Stimulated activated CD4-positive, alpha-beta T cell treated with anti-CD3 and anti-CD28 coated beads, Interleukin-2, amount 100 ng/mL, for 24 hours (primary cell): Measurements from ENCODE around the gene PTPN22.
"Not testable (repeated sequence)": the region's sequence is repeated elsewhere in the genome, so short reads cannot be mapped to it uniquely, and the experiment has no call there.

Experiments used
- DNase-seq, 2 donors: peaks; one replicate each; pipeline ENCODE4 v3.0.0-alpha.2; 2020

PTPN22 gene

DNA sequence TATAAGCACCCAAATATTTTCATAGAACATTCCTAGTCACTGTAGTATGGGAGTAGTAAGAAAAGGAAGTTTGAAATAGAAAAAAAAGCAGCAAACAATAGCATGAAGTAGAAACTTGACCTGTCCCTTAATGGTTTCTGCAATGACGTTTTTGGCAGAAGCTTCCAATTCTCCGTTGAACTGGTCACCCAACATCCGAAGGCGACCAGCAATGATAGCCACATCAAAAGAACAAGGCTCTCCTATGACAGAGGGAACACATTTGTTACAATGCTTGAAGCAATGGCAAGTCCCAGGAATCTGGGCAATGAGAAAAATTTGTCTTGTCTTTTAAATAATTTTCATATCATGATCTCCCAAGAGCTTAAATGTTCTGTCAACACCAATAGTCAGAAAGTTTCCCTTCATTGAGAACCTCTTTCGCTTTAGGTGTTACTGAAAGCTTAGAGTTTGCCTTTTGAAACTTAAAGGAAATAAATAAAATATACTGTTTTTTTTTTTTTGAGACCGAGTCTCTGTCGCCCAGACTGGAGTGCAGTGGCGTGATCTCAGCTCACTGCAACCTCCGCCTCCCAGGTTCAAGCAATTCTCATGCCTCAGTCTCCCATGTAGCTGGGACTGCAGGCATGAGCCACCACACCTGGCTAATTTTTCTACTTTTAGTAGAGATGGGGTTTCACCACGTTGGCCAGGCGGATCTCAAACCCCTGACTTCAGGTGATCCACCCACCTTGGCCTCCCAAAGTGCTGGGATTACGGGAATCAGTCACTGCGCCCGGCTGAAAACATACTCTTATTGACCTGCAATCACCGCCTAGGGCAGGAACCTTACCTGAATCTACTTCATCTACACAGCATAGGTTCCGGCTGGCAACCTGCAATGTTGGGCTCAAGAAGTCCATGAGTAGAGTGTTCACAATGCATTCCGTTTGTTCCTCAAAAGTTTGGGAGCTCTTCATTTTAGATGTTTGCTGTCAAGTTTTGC is 15.2 kb upstream of the PTPN22 start:
- DNase-seq: no peak

DNA sequence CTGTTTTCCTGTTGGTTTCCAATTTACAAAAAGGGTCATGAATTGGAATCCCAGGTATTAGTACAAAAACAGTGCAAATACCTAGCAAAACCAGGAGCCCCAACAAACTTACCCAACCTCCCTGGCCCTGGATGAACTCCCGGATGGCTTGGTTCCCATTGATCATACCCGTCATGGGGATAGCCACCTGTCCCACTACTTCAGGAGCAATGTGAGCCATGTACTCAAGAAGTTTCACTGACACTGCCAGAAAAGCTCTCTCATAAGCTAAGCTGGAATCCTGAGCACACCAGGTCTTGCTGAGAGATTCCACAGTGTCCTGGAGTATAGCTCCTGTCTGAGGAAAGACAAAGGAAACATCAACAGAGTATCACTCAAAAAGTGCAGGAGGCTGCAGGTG is 10.1 kb upstream of the PTPN22 start:
- no peak for DNase-seq

DNA sequence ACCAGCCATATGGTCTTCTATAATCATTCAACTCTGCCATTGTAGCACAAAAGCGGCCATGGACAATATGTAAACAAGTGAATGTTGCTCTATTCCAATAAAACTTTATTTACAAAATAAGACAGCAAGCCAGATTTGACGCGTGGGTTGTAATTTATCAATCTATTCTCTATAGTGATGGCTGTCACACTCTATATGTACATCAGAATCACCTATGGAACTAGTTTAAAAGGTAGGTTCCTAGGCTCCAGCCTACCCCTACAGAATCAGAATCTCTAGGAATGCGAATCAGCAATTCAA is 8.2 kb upstream of the PTPN22 start:
- DNase-seq: no peak

DNA sequence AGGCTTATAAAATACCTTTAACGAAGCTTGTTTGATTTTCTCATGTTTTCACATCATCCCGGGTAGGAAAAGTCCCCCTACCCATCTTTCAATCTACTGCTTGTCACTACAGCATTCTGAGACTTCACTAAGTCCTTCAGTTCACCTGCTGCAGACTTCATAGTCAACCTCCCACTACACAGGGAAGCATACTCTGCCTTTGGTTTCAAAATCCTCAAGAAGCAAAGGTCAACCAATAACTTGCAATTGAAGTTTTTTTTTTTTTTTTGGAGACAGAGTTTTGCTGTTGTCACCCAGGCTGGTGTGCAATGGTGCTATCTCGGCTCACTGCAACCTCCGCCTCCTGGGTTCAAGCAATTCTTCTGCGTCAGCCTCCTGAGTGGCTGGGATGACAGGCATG is 4.7 kb upstream of the PTPN22 start:
- no peak for DNase-seq

DNA sequence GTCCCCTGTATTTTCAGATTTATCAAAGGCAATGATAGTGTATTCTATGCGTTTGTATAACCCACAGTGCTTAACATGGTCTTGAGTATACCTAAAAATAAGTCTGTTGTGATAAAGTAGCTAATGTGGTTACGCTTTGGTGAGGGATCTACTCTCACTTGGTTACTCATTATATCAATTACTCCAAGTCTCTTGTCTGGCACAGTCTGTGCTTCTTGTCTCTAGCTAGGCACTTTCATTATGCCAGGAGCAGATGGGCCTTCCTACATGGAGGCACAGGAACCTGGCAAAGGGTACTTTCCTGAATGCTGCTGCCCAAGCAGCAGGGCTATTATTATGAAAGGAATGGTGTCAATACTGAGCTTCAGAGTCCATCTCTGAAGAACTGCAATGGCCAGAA is 4.2 kb upstream of the PTPN22 start:
- no peak for DNase-seq

DNA sequence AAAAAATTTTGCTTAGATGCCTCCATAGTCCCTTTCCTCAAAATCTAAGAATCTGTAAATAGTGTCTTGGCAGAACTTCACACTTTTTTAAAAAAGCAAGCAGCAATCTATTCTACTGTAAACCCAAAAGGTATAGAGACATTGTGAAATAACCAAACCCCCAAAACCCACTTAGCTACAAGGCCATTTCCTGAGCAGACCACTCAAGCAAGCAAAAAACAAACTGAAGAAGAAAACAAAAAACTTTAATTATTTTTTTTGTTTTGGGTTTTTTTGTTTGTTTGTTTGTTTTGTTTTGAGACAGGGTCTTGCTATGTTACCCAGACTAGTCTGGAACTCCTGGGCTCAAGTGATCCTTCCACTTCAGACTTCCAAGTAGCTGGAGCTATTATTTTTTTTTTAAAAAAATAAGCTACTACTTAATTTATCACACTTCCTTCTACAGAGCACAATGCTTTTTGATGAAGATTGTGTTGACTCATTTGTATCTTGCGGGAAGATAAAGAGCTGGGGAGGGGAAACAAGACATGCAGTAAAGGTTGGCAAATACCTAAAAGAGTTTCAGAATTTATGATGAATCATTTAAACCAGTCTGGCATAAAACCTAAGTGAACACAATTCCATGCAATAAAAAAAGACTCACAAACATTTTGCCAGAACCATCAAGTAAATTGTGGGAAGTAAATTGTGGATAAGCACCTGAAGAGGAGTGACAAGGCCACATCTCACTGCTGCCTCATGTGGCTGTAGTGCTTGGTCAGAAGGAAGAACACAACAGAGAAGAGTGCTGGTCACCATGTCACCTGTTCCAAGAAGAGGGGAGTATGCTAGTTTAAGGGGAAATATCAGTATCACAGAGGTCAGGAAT is 2.7 kb upstream of the PTPN22 start:
- no peak for DNase-seq

DNA sequence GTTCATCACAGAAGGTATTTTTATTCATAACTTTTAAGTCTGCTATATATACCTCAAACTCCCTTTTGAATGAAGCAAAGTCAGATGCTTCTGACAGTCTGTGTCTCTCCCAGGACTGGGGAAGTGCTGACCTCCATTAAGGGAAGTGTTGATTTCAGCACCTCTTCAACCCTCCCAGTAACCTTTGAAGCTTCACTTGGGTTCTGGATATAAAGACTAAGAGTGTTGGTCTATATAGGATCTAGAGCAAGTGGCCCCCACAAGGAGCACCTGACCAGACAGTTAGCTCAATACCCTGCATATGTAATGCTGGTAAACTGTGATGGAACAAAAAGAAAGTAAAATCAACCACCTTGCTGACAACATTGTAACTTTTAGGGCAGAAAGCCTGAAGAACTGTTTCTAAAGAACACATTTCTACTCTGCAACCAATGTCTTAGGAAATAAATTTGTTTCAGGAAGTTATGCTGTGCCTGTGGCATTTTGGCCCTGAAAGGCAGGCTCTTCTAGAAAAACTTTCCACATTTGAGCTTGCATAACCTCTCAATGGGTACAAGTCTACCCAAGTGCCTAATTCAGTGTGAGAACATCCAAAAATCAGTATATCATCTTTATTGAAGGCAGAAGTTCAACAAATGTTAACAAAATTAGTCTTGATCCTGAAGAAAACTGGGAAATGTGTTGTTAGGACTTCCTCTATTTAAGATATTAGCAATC is 865 bp upstream of the PTPN22 start:
- no peak for DNase-seq

DNA sequence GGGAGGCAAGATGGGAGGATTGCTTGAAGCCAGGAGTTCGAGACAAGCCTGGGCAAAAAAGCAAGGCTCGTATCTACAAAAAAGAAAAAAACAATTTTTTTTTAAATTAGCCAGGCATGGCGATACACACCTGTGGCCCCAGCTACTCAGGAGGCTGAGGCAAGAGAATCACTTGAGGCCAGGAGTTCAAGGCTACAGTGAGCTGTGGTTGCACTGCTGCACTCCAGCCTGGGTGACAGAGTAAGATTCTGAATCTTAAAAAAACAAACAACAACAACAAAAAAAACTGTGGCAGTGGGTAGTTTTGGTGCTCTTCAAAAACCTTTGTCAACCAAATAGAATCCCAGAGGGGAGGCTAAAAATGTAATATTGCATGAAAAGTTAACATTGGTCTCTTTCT is 734 bp downstream of the PTPN22 start:
- no peak for DNase-seq

DNA sequence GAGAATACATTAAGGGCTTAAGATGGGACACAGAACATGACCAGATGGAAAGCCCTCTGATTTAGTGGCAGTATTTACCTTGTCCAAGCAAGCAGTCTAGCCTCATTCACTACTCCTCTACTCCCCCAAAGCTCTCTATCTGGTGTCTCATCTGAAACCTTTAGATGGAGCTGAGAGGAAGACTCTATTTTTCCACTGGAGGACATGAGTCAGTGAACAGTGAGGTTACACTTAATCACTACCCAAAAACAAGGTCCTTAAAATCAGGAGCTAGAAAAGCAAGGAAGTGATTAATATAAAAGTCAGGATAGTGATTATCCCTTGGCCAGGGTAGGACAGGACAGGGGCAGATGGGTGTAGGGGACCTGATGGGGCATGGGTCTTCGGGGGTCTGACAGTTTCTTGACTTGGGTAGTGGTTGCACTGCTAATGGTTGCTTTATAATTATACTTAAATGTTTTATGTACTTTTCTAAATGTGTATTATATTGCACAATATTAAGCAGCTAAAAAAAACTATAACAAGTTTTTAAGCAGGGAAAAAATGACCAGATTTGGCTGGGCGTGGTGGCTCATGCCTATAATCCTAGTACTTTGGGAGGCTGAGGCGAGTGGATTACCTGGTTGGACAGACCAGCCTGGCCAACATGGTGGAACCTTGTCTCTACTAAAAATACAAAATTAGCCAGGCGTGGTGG is 3.0 kb downstream of the PTPN22 start:
- no peak for DNase-seq

DNA sequence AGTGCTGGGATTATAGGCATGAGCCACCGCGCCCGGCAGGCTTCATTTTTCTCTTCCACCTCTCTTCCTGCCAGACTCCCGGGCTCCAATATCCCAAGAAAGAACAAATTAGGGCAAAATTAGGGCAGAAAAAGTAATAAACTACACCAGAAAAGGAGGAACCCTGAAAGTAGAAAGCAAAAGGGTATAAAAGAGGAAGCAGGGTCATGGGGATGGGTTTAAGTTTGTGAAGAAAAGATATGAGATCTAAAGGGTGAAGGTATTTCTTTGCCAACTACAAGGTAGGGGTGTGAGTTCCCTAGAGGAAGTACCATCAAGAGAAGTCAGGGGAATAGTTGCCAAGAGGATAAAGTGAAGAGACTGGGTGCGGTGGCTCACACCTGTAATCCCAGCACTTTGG is 9.9 kb downstream of the PTPN22 start:
- DNase-seq: no peak

DNA sequence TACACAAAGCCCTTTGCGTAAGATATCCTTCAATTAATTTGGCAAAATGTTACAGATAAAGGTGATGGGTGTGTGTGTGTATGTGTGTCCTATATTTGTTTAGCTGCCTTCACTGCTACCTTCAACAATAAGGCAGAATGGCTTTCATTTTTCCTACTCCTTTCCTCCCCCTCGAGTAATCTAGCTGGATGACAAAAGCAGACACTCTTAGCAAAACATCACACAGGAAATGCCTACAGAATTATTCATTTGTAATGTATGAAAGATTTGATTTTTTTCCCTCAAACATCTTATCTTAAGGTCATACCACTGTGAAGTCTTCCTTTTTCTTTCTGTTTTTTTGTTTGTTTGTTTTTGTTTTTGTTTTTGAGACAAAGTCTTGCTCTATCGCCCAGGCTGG is 10.6 kb downstream of the PTPN22 start:
- no peak for DNase-seq

DNA sequence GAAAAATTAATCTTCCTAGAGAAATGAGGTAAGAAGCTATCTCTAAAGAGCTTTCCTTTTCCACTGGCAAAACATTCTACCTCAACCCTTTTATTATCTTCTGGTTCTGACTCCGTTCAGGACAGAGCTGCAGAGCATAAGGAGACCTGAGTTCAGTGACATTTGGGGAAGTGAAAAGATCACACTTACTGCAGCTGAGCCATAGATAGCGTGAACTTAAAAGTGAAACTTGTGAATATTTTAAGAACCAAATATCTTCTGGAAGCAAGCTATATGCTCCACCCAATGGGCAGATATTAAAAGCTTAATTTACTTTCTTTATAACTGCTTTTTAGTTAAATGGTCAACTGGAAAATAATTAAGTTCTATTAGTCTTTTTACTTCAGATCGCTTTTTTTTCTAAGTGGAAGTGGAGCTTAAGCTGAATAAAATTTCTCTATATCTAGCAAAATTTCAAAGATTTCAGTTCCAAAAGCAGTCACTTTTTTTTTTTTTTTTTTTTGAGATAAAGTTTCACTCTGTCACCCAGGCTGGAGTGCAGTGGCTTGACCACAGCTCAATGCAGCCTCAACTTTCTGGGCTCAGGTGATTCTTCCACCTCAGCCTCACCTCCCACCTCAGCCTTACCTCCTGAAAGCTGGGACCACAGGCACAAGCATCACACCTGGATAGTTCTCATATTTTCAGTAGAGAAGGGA is 11.9 kb downstream of the PTPN22 start:
- no peak for DNase-seq

DNA sequence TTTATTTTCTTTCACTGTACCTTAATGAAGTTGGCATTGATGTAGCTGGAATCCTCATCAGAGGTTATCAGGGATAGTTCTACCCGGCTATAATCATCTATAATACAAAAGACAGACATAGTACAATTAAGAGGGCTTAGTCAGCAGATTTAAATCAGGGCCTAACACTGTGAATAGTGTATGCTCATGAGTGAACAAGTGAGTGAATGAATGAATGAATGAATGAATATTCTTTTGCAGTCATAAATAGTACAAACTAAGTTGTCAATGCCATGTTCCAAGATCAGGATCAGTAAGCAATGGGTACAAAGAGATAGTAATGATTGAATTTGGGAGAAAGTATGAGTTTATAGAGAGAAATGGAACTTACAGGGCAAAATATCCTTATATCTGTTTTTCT is 12.5 kb downstream of the PTPN22 start:
- no peak for DNase-seq

DNA sequence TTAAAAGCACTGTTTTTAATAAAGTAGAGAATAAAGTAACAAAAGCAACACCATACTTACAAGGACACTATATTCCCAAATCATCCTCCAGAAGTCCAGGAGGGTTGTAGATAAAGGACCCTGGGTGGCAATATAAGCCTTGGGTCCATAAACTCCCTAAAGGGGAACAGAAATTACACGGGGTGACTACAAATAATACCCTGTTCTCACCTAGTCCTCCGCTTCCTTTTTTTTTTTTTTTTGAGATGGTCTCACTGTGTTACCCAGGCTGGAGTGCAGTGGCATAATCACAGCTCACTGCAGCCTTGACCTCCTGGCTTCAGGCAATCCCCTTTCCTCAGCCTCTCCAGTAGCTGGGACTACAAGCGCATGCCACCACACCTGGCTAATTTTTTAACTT is 13.1 kb downstream of the PTPN22 start:
- DNase-seq: no peak

DNA sequence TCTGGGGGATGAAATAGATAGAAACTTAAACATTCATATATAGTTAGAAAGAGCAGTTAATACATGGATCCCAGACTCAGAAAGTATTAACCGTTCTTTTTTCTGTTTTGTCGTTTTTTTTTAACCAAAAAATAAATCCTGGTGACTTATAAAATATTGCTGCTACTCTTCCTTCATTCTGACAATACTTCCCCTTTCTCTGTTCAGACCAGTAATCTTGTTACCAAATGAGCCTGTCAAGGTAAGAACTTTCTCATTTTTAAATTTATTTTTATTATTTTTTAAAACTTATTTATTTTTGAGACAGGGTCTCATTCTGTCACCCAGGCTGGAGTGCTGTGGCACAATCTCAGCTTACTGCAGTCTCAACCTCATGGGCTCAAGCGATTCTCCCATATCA is 13.7 kb downstream of the PTPN22 start:
- no peak for DNase-seq

DNA sequence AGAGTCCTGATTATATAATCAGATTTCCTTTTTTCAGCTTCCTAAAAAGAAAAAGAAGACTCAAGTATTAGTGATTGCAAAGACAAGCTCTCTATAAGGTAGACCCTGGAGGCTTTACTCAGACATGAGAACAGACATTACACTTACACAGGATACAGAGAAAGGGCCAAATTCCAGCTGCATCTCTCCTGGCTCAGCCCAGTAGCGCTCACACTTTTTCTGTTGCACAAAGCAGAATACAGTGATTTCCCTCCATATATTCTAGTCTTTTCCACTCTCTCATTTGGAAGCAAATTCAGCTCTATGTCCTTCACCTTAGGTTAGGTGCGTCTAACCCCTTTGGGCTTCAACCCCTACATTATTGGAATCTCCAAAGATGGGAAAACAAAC is 15.1 kb downstream of the PTPN22 start:
- DNase-seq: no peak

DNA sequence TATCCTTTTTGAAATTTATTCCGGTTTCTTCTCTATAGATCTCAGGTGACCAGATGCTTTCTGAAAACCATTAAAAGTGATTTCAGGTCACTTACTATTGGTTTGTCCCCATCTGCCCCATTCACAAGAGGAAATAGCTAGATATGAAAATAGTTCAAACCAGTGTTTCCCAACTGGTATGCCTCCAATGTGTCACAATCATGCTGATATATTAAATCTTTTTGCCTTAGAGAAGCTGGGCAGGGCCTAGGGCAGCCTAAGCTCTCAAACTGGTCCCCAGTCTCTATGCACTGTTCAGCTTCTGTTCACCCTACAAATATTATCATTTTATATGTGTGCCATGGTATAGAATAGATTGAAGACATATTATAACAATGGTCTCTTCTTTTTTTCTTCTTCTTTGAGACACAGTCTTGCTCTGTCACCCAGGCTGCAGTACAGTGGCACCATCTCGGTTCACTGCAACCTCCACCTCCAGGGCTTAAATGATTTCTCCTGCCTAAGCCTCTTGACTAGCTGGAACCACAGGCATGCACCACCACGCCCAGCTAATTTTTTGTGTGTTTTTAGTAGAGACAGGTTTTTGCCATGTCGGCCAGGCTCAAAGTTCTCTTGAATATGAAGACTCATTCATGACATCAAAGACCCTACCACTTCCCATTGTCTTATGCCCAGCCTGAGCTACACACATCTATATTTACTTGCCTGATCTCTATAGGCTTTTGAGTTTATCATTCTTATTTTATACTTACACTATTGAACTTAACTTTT is 15.7 kb downstream of the PTPN22 start:
- no peak for DNase-seq

DNA sequence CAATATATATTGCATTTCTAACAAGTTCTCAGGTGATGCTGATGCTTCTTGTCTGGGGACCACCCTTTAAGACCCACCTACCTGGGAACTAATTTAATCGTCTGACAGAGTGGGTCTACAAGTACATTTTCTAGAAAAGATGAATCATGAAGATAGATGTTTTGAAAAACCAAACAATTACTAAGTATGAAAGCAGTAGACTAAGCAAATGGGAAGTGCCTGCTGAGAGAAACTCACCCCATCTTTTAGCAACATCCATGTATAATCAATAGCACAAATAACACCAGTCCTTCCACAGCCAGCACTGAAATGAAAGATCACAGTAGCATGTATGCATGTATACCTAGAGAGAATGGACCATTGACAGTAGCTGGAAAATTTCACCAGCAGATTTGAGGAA is 17.3 kb downstream of the PTPN22 start:
- DNase-seq: no peak

DNA sequence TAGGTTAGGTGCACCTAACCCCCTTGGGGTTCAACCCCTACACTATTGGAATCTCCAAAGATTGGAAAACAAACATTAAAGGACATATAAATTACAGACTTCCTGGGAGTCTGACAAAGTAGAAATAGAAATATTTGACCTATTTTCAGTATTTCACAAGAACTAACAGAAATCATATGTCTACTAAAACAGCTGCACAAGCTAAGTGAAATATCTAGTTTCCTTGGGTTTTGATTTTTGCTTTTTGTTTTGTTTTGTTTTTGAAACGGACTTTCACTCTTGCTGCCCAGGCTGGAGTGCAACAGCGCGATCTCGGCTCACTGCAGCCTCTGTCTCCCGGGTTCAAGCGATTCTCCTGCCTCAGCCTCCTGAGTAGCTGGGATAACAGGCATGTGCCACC is 18.8 kb downstream of the PTPN22 start:
- not testable (repeated sequence) for DNase-seq

DNA sequence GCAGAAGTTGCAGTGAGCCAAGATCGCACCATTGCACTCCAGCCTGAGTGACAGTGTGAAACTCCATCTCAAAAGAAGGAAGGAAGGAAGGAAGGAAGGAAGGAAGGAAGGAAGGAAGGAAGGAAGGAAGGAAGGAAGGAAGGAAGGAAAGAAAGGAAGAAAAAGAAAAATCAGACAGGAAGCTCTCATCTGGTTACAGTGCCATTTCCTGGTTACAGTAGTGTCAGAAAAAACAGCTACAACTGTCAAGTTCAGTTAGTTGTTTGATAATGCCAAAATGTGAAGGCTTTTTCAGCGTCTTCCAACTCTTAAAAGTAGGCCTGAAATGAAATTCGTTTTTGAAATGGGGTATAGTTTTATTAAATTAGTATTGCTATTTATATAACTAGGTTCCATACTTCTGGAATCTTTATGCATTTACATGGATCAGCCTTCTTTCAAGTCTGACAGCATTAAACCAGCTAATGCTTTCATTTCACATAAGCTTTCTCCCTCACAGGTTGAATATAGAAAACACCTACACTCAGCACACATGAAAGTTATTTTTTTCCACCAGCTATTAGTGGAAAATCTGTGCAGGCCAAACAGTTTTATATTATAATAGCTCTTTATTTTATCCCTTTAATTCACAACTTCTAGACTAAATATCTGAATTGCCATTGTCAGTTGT is 21.2 kb downstream of the PTPN22 start:
- DNase-seq: no peak

DNA sequence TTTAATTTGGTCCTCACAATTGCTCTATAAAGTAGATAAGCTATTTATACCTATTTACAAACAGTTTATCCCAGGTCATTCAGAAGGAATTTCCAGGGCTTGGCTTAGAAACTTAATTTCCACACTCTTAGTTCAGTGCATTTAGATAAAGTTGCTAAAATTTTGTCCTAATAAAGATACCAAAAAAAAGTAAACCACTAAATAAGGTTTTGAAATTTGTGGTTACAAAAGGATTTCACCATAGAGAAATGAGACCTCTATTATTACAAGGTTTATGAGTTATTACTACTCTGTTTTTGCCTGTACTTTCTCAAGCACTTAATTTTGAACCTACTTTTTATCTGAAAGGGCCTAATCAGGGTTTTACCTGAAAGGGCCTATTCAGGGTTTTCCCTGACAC is 22.4 kb downstream of the PTPN22 start:
- DNase-seq: no peak
